ENCODE data around the gene EIF2B4.
"Not testable (repeated sequence)": the region's sequence is repeated elsewhere in the genome, so short reads cannot be mapped to it uniquely, and the experiment has no call there.

EIF2B4 gene

GRCh38 chr2:27336173-27336572 is 34.0 kb downstream of the EIF2B4 start:
- DNase-seq (ENCODE audit: low read depth): no peak

GRCh38 chr2:27335311-27335710 is 34.8 kb downstream of the EIF2B4 start:
- no peak for DNase-seq (ENCODE audit: low read depth)

- DNase-seq (ENCODE audit: low read depth): no peak
These were observed 45.4 kb downstream of the EIF2B4 start for GRCh38 chr2:27324720-27325119.

- DNase-seq (ENCODE audit: low read depth): no peak
These were observed 46.4 kb downstream of the EIF2B4 start for GRCh38 chr2:27323596-27324285.

GRCh38 chr2:27322766-27323595 is 47.2 kb downstream of the EIF2B4 start, which contains the start of gene MPV17:
MPV17 (minus strand) TSS chr2:27323097; CDS start chr2:27322517, 580 bp downstream.
- peak; percentile 59 for DNase-seq (ENCODE audit: low read depth)

- no peak for DNase-seq (ENCODE audit: low read depth)
These were observed 47.8 kb downstream of the EIF2B4 start for GRCh38 chr2:27322301-27322765.

GRCh38 chr2:27320958-27321543 is 49.1 kb downstream of the EIF2B4 start:
- peak; percentile 95 for DNase-seq (ENCODE audit: low read depth)

GRCh38 chr2:27319839-27320238 is 50.3 kb downstream of the EIF2B4 start:
- DNase-seq (ENCODE audit: low read depth): not testable (repeated sequence)

GRCh38 chr2:27316655-27317412 is 53.3 kb downstream of the EIF2B4 start:
- DNase-seq (ENCODE audit: low read depth): no peak

- DNase-seq (ENCODE audit: low read depth): no peak
These were observed 55.0 kb downstream of the EIF2B4 start for GRCh38 chr2:27315122-27315521.

GRCh38 chr2:27314709-27315108 is 55.4 kb downstream of the EIF2B4 start:
- DNase-seq (ENCODE audit: low read depth): no peak

All from GM04503 (cell line).